DMS53 treated with DMSO at 0.1 percent for 48 hours (cell line): ENCODE data around the gene VAC14.

ENCODE experiments used
- DNase-seq: peaks from one replicate; lab custom pipeline; 2025; ENCODE audit not compliant: unreplicated experiment; lab: John Stamatoyannopoulos, UW

VAC14 gene

GRCh38 chr16:70664325-70665112, 136.4 kb downstream of the VAC14 start:
- no peak for DNase-seq

DNA sequence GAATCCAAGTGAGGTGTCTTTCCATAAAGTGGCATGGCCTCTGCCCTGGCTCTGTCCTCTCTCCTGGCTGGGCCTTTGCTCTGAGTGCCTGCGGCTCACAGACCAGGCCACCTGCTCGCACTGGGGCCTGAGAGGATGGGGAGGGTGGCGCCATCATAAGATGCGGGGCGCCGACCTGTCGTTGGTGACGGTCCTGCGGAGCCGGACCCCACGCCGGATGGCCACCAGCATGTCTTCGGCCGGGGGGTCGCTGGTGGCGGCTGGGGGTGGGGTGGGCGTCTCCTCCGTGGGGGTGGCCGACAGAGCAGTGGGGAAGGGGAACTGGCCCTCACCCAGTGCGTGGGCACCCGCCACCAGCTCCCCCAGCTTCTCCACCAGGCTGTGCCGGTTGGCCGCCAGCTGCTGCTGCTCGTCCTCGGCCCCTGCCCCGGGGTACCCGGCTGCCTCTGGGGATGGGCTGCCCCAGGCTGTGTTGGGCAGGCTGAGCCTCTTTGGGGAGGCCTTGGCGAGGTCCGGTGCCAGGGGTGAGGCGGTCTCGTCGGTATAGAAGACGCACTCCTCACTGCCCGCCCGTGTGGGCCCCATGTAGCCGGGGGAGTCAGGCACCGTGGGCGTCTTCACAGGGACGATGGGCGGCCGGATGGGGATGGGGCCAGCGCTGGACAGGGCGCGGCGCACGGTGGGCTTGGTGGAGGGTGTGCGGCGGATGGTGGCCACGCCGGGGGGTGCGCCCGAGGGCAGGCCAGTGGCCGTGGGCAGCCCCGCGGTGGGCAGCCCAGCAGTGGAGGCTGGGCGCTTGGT, 137.2 kb downstream of the VAC14 start:
- no peak for DNase-seq

DNA sequence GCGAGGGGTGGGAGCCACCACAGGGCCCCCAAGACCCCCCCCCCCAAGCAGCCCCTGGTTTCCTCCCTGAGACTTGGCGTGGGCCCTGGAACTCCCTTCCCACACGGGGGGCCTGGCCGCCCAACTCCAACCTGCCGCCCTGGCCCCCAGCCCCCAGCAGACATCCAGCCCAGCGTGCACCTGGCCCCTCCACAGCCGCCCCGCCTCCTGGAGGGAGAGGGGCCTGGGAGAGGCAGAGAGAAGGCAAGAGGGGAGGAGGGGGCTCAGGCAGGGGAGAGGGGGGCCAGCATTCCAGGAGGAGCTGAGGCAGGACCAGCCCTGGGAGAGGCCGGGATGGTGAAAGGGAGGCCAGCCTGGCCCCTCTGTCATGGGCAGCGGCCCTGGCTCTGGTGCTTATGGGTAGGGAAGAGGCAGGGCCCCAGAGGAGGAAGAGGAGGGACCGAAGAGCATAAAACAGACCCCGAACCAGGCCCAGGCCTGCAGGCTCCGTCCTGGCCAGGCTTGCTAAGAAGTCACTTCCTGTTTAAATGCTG, 137.9 kb downstream of the VAC14 start:
- no peak for DNase-seq

- DNase-seq = no peak
These were observed 138.9 kb downstream of the VAC14 start for GRCh38 chr16:70661918-70662641.

DNA sequence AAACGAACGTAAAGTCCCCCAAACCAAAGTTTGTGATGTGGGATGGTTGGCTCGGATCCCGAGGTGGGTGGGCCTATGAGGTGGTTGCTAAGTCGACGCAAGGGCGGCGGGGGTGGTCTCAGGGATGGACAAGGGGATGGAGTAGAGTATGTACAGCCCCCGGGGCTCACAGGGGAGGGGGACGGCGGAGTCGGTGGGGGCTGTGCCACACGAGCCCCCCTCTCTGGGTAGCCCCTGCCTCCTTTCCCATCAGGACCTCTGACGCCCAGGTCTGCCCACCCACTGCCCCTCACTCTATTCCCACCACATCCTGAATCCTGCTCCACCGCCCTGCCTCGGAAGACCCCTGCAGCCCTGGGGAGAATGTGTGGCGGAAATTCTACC, 139.4 kb downstream of the VAC14 start:
- no peak for DNase-seq

GRCh38 chr16:70660672-70661350, 140.1 kb downstream of the VAC14 start:
- DNase-seq = no peak

GRCh38 chr16:70659953-70660671, 140.8 kb downstream of the VAC14 start:
- DNase-seq = no peak

- DNase-seq = no peak
These were observed 141.4 kb downstream of the VAC14 start for GRCh38 chr16:70659546-70659945.

GRCh38 chr16:70658921-70659320, 142.0 kb downstream of the VAC14 start:
- no peak for DNase-seq

DNA sequence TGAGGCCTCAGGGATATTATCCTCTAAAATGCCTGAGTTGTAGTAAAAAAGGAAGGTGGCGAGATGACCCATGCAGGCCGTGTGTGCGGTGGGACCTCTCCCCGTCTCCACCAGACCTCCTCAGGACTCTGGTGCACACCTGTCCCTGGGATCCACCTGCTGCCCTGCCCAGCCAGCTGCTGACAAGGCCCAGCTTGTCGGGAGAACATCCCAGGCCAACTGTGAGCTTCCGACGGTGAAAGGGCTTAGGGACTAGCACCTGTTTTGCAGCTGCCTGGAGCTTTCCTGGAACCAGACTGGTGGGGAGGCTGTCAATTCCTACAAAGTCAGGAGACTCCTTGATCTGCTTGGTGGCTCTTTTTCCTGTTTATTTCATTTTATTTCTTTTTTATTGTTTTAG, 143.0 kb downstream of the VAC14 start:
- DNase-seq = no peak

- DNase-seq = no peak
These were observed 144.2 kb downstream of the VAC14 start for GRCh38 chr16:70656712-70657263.

GRCh38 chr16:70656065-70656711, 144.8 kb downstream of the VAC14 start:
- no peak for DNase-seq

DNA sequence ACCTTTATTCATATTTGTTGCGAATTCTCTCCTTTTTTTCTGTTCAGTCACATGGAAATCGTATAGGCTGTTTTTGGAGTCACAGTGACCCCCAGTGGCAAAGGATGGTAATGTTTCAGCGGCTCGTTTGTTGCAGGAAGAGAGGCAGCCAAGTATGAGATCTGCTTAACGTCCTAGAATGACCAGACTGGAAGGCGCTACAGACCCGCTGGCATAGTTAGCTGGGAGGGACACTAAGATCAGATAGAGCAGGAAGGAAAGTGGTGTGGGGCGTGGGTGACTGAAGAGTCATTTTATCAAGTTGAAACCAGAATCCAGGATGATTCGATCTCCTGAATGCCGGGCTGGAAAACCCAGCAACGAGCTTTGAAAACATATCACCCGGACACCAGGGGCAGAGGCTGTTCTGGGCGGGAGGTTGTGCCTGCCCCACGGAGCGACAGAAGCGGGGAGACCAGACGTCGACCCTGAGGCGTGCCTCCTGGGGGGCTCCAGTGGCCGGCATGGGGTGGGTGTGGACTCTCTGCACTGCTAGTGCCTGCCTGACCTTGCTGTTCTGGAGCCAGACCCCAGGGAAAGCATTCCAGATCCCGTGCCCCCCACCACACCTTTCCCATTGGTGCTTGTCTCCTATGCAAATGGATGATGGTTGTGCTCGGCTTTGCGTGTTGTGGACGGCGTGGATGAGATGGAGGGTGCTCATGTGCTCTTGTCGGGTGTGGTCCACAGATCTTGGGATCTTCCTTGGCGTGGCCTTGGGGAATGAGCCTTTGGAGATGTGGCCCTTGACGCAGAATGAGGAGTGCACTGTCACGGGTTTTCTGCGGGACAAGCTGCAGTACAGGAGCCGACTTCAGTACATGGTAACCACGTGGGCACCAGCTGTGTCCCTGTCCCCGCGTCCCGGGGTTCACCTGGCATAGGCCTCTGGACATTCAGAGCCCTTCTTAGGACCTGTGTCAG, 146.9 kb downstream of the VAC14 start:
- DNase-seq = peak; percentile 53

GRCh38 chr16:70653406-70653805, 147.6 kb downstream of the VAC14 start:
- DNase-seq = no peak

DNA sequence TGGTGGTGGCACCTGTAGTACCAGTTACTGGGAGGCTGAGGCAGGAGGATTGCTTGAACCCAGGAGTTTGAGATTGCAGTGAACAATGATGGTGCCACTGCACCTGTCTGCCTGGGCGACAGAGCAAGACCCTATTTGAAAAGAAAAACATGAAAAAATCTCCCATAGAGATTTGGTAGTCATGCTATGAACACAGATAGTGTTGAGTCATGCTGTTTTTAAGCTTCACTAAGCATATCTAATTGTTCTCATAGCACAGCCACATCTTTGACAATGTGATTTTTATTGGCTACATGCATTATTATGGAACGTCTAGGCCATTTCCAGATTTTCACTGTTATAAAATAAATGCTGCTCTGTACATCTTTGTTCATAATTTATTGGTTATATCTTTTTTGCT, 148.6 kb downstream of the VAC14 start:
- DNase-seq = no peak

DNA sequence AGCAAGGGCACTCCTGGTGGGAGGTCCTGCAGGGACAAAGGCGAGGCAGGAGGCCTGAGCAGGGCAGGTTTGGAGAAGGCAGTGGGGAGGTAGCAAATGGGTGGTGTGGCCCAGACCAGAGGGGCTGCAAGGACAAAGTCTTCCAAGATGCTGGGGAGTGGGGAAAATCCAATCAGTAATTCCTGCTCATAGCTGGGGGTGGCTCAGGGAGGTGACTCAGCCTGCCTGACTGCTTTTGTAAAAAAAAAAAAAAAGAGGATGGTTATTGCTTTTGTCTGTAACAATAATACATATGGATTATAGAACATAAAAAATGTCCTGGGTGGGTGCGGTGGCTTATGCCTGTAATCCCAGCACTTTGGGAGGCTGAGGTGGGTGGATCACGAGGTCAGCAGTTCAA, 149.4 kb downstream of the VAC14 start:
- no peak for DNase-seq

GRCh38 chr16:70650216-70650615, 150.7 kb downstream of the VAC14 start:
- no peak for DNase-seq

DNA sequence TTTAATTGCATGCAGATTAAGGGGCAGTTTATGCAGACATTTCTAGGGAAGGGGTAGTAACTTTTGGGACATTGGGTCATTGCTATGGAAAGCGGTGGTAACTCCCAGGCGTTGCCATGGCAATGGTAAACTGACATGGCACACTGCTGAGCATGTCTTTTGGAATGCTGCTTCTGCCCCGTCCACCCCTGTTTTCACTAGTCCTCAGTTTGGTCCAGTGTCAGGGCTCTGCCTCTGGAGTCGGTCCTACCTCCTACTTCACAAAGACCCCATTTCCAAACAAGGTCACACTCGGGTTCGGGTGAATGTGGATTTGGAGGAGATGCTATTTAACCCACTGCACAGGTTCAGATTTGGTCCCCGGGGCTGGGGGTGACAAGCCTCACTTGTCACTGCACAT, 151.7 kb downstream of the VAC14 start:
- DNase-seq = no peak
